SK-N-SH (cell line): Measurements from ENCODE around the gene FRYL. TPM values are rescaled to one million over a fixed set of nuclear protein-coding genes. Genes with fewer than 3 reads are reported as not detected.

Source experiments
- CTCF ChIA-PET: fragments of 300-600, 350-600 bp; formaldehyde crosslinking; extraction: SDS; loops from one replicate; lab custom pipeline; 2021; lab: Yijun Ruan, JAX
- POLR2A ChIA-PET: fragments of 350-600 bp; sonication (Branson Sonifier 250); formaldehyde crosslinking; extraction: SDS; loops from one replicate; lab custom pipeline; 2020; ENCODE audit warnings: antibody characterized with exemption, inconsistent platforms; lab: Yijun Ruan, JAX
- DNase-seq: peaks from one replicate; pipeline ENCODE4 v3.0.0; 2012
- H2AFZ ChIP-seq: fragments of 200-600 bp; sonication (generic); 2 replicates; pipeline ENCODE4 v1.8.1; 2016; ENCODE audit warnings: antibody characterized with exemption, mild to moderate bottlenecking, low read depth
- H3F3A ChIP-seq: fragments of 200-600 bp; sonication (generic); replicated peaks from 2 replicates; pipeline ENCODE3; 2016; ENCODE audit warnings: antibody characterized with exemption, mild to moderate bottlenecking; ENCODE audit not compliant: insufficient read depth
- H3K27ac ChIP-seq, 2 experiments: fragments of 200-500 bp in 1 of 2; fragments of 200-600 bp in 1 of 2; sonication (Bioruptor generic) in 1 of 2; sonication (generic), shearing (Covaris generic) in 1 of 2; 2 replicates each; pipeline versions ENCODE4 v1.5.1 to v1.6.1; 2014 to 2016; ENCODE audit warnings: low read depth in 2 of 2, inconsistent platforms in 1 of 2, low read length in 1 of 2, mild to moderate bottlenecking in 1 of 2, mixed read lengths in 1 of 2
- H3K27me3 ChIP-seq: fragments of 200-600 bp; sonication (generic), shearing (Covaris generic); 2 replicates; pipeline ENCODE4 v1.6.1; 2016; ENCODE audit warnings: mixed run types; ENCODE audit not compliant: insufficient read depth
- H3K36me3 ChIP-seq, 2 experiments: fragments of 200-500 bp in 1 of 2; fragments of 200-600 bp in 1 of 2; sonication (Bioruptor generic) in 1 of 2; sonication (generic) in 1 of 2; replicated peaks in 1 of 2; 2 replicates each; pipeline versions ENCODE3 to v1.5.1; 2014 to 2016; ENCODE audit warnings: low read length in 1 of 2, mild to moderate bottlenecking in 1 of 2; ENCODE audit not compliant: insufficient read depth in 2 of 2, control insufficient read depth in 1 of 2
- H3K4me1 ChIP-seq, 2 experiments: fragments of 200-500 bp in 1 of 2; fragments of 200-600 bp in 1 of 2; sonication (Bioruptor generic) in 1 of 2; sonication (generic), shearing (Covaris generic) in 1 of 2; 2 replicates each; pipeline versions ENCODE4 v1.5.1 to v1.6.1; 2014 to 2016; ENCODE audit warnings: low read depth in 1 of 2, low read length in 1 of 2, mixed run types in 1 of 2; ENCODE audit not compliant: insufficient read depth in 2 of 2, control insufficient read depth in 1 of 2
- H3K4me2 ChIP-seq: fragments of 200-600 bp; sonication (generic), shearing (Covaris generic); 2 replicates; pipeline ENCODE4 v1.6.1; 2017; ENCODE audit warnings: mixed run types
- H3K4me3 ChIP-seq, 2 experiments: fragments of 200-500 bp in 1 of 2; fragments of 200-600 bp in 1 of 2; sonication (Bioruptor generic) in 1 of 2; sonication (generic), shearing (Covaris generic) in 1 of 2; 2 replicates each; pipeline versions ENCODE4 v1.5.1 to v1.8.1; 2014 to 2016; ENCODE audit warnings: low read depth in 2 of 2, inconsistent platforms in 1 of 2, low read length in 1 of 2, mild to moderate bottlenecking in 1 of 2, mixed read lengths in 1 of 2, moderate library complexity in 1 of 2
- H3K79me2 ChIP-seq: fragments of 200-600 bp; sonication (generic); 2 replicates; pipeline ENCODE4 v1.8.1; 2017; ENCODE audit warnings: mild to moderate bottlenecking; ENCODE audit not compliant: insufficient read depth
- H3K9ac ChIP-seq: fragments of 200-600 bp; sonication (generic); 2 replicates; pipeline ENCODE4 v1.6.1; 2017; ENCODE audit warnings: mixed run types
- H3K9me2 ChIP-seq: fragments of 200-600 bp; sonication (generic); 2 replicates; pipeline ENCODE4 v1.6.1; 2017; ENCODE audit warnings: mixed run types
- H3K9me3 ChIP-seq: fragments of 200-600 bp; sonication (generic); 2 replicates; pipeline ENCODE4 v1.6.1; 2017; ENCODE audit warnings: mixed run types, mild to moderate bottlenecking, moderate library complexity
- H4K20me1 ChIP-seq: fragments of 200-600 bp; sonication (generic); 2 replicates; pipeline ENCODE4 v1.6.1; 2017; ENCODE audit warnings: mild to moderate bottlenecking, mixed run types; ENCODE audit not compliant: insufficient read depth
- CHD2 ChIP-seq: fragments of 150-350 bp; IDR thresholded peaks from 2 replicates; pipeline ENCODE4 v1.6.1; 2018; ENCODE audit warnings: low read length; ENCODE audit not compliant: partially characterized antibody
- EZH2phosphoT487 ChIP-seq: fragments of 200-600 bp; sonication (generic); IDR thresholded peaks from 2 replicates; pipeline ENCODE4 v1.6.1; 2017; ENCODE audit warnings: low read depth, mixed run types, mild to moderate bottlenecking, antibody characterized with exemption, moderate library complexity, borderline replicate concordance
- FOSL2 ChIP-seq: IDR thresholded peaks from 2 replicates; pipeline ENCODE4 v1.4.0; 2012; ENCODE audit warnings: low read depth, mild to moderate bottlenecking, moderate library complexity, borderline replicate concordance
- FOXJ3 ChIP-seq: sonication (generic); formaldehyde crosslinking; IDR thresholded peaks from 2 replicates; pipeline ENCODE4 v1.5.1; 2020; ENCODE audit warnings: mild to moderate bottlenecking, missing genetic modification reagents
- GABPA ChIP-seq: IDR thresholded peaks from 2 replicates; pipeline ENCODE4 v1.4.0; 2012; ENCODE audit warnings: low read depth, mild to moderate bottlenecking
- MAX ChIP-seq: IDR thresholded peaks from 2 replicates; pipeline ENCODE4 v1.4.0; 2012; ENCODE audit warnings: low read depth
- MEF2A ChIP-seq: IDR thresholded peaks from 2 replicates; pipeline ENCODE4 v1.4.0; 2012; ENCODE audit warnings: low read depth, borderline replicate concordance
- MXI1 ChIP-seq: IDR thresholded peaks from 2 replicates; pipeline ENCODE4 v1.6.1; 2012; ENCODE audit warnings: mild to moderate bottlenecking, low read depth, low read length, improper control_type of control experiment
- POLR2AphosphoS5 ChIP-seq: IDR thresholded peaks from 2 replicates; pipeline ENCODE4 v1.6.1; 2012; ENCODE audit warnings: low read depth, low read length
- RFX5 ChIP-seq: IDR thresholded peaks from 2 replicates; pipeline ENCODE4 v1.6.1; 2012; ENCODE audit warnings: mild to moderate bottlenecking, improper control_type of control experiment, low read length
- SIN3A ChIP-seq: IDR thresholded peaks from 2 replicates; pipeline ENCODE4 v1.6.1; 2012; ENCODE audit warnings: low read depth, mild to moderate bottlenecking, low read length, moderate library complexity, borderline replicate concordance
- SMC3 ChIP-seq: IDR thresholded peaks from 2 replicates; pipeline ENCODE4 v1.6.1; 2012; ENCODE audit warnings: low read depth, low read length, improper control_type of control experiment
- TCF12 ChIP-seq: IDR thresholded peaks from 2 replicates; pipeline ENCODE4 v1.4.0; 2012
- YY1 ChIP-seq: IDR thresholded peaks from 2 replicates; pipeline ENCODE4 v1.4.0; 2012; ENCODE audit warnings: low read depth, mild to moderate bottlenecking
- WGBS: methylation state at CpG from one replicate; pipeline ENCODE4 v1.1.6; 2017; ENCODE audit warnings: low lambda C conversion rate; 5-methylcytosine and 5-hydroxymethylcytosine counted together
- polyA plus RNA-seq, 3 experiments: library from polyadenylated mRNA; depleted of rRNA; stranded (reverse); fragments of >200 nt; gene quantifications; 2 replicates each; pipeline ENCODE4 v1.2.3, GENCODE V29; 2012
- TF ChIP-seq, protein P1 (sequence below): fragments of 150-350 bp; IDR thresholded peaks from 2 replicates; pipeline ENCODE4 v1.6.1; 2017; ENCODE audit warnings: antibody characterized with exemption, low read length, low read depth, borderline replicate concordance
- TF ChIP-seq, protein P2 (sequence below): IDR thresholded peaks from 2 replicates; pipeline ENCODE4 v1.4.0; 2012; ENCODE audit warnings: low read depth, borderline replicate concordance

The FRYL gene
- polyA plus RNA-seq, 1 of the 3 experiments (the other 2 are of a cell fraction): 8.2 TPM

DNA sequence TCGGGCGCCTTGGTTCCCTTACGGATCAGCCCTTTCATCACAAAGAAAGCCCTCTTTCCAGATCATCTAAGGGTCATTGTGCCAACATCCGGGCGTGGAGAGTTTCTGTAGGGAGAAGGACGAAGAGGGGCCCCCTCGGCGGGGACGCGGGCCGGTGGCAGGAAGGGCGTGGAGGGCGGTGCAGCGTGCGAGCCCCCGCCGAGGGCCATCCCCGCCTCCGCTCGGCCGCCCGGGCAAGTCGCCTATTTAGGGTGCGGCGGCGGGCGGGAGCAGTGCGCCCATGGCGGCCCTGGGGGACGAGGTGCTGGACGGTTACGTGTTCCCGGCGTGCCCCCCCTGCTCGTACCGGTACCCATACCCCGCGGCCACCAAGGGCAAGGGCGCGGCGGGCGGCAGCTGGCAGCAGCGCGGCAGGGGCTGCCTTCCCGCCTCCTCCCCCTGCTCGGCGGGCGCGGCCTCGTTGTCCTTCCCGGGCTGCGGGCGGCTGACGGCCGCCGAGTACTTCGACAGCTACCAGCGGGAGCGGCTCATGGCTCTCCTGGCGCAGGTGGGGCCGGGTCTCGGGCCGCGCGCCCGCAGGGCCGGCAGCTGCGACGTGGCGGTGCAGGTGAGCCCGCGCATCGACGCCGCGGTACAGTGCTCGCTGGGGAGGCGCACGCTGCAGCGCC is 289.9 kb downstream of the FRYL start, which contains the start of gene ZAR1 (continued):
- no peak for TF ChIP-seq CHD2
- TF ChIP-seq SMC3: no peak
- TF ChIP-seq, all 33 proteins: peak for 0

GRCh38 chr4:48489683-48490011 is 290.4 kb downstream of the FRYL start:
- no peak for DNase-seq
- H3K9me2 ChIP-seq: no peaks in the 10 kb centered on the region
- no peaks in the 10 kb centered on the region for H3K27me3 ChIP-seq
- TF ChIP-seq GABPA (no peak), FOXJ3 (CRISPR knock-in tag) (no peak), CHD2 (no peak), EZH2phosphoT487 (no peak), SIN3A (no peak), MEF2A (no peak), MXI1 (no peak), RFX5 (no peak), YY1 (no peak), TCF12 (no peak), POLR2AphosphoS5 (no peak), FOSL2 (no peak), SMC3 (no peak), MAX (no peak)
- TF ChIP-seq, protein P1, sequence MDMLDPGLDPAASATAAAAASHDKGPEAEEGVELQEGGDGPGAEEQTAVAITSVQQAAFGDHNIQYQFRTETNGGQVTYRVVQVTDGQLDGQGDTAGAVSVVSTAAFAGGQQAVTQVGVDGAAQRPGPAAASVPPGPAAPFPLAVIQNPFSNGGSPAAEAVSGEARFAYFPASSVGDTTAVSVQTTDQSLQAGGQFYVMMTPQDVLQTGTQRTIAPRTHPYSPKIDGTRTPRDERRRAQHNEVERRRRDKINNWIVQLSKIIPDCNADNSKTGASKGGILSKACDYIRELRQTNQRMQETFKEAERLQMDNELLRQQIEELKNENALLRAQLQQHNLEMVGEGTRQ: no peak
- TF ChIP-seq, protein P2, sequence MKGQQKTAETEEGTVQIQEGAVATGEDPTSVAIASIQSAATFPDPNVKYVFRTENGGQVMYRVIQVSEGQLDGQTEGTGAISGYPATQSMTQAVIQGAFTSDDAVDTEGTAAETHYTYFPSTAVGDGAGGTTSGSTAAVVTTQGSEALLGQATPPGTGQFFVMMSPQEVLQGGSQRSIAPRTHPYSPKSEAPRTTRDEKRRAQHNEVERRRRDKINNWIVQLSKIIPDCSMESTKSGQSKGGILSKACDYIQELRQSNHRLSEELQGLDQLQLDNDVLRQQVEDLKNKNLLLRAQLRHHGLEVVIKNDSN: no peak
- TF ChIP-seq, all 33 proteins: peak for 0
- Histone ChIP-seq H2AFZ (no peak overlapping the region), H3K4me3 (no peak overlapping the region), H3K9ac (no peak overlapping the region), H3F3A (peaks cover 10% of the 10 kb centered on the region), H4K20me1 (no peaks in the 10 kb centered on the region), H3K36me3 (peaks cover 3 to 6% of the 10 kb centered on the region in 2 experiments), H3K9me3 (no peaks in the 10 kb centered on the region), H3K79me2 (no peaks in the 10 kb centered on the region), H3K4me1 (peaks cover 0 to 4% of the 10 kb centered on the region in 2 experiments; a peak in 2 of 4 replicates), H3K27ac (no peak overlapping the region), H3K4me2 (no peak overlapping the region)
- POLR2A ChIA-PET: no interaction called here
- CTCF ChIA-PET: interaction anchor here (7.9 kb wide), 1 partner anchor 56 kb away, joined by 40 read pairs; no protein-coding TSS in a partner anchor
- 95% methylated on average over 8 of the region's 14 CpGs for WGBS
